Stimulated activated CD8-positive, alpha-beta memory T cell treated with anti-CD3 and anti-CD28 coated beads, Interleukin-15, amount 100 ng/mL, for 24 hours (primary cell): Measurements from ENCODE around the gene RASSF9.

Experiments
- DNase-seq: peaks from one replicate; pipeline ENCODE4 v3.0.0-alpha.2; 2020; ENCODE audit warnings: low read depth

The RASSF9 gene

DNA sequence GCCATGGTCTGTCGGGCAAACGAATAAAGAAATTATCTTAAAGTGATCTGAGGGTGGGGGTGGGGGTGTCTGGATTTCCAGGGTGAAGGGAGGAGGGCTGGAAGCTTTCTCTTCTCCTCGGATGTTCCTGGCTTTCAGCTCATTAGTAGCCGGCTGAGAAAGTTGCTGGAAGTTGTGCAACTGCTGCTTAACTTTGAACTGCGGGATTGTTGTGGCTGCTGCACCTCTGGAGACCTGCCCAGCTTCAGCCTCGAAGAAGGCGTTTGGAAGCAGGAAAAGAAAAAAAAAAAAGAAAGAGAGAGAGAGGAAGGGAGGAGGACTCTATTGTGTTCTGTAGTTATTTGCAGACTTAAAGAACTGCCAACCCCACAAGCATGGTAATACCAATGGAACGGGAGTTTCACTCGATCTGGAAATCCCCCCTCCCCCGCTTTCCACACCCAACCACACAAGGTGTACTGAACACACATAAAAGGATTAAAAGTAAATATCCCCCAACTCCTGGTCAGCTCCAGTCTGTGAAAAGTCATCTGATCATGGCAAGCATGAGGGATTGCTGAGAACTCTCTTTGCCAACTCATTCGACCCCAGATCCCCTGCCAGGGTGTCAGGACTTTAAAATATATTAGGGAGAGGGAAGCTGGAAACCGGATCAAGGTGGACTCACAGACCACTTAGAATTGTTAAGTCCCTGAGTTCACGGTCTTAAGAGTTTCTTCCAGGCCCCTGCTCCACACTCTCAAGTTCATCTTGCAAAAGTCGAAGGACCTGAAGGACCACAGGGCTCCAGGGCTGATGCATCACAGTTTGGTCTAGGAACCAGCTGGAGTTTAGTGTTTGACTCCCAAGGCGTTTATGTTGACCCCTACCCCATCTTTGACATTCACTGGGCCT, at the start of gene RASSF9:
TSS of gene RASSF9 (minus strand) at position 213 of the 894 bp plus-strand sequence. CDS start at position 5, 208 bp downstream.
- no peak for DNase-seq

DNA sequence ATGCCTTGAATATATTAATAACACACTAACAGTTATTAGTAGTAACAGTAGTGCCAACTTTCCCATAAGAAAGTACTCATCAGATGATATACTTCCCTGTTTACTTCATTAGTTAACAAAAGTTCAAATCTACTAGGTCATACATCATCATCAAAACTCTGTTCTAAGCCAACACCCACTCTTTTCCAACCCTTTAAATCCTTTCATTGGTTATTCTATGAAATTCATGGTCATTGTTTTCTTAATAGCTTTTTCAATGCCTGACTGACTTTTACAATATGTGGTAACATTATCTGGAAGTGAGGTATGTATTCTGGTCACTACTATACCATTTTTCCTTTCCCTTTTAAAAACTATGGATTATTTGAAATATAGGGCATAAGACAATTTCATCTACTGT, 47.6 kb upstream of the RASSF9 start:
- DNase-seq = no peak

DNA sequence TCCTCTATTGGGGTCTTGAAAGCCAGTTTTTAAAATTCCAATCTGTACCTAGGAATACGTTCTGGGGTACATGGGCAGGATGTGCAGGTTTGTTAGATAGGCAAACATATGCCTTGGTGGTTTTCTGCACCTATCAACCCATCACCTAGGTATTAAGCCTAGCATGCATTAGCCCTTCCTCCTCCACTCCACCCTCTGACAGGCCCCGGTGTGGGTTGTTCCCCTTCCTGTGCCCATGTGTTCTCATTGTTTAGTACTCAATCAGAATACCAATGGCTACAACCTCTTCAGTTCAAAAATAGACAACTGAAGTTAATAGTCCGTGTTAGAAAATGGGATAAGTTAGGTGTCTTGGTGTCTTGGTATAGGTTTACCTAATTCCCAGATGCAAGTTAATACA, 41.2 kb upstream of the RASSF9 start:
- DNase-seq = no peak

DNA sequence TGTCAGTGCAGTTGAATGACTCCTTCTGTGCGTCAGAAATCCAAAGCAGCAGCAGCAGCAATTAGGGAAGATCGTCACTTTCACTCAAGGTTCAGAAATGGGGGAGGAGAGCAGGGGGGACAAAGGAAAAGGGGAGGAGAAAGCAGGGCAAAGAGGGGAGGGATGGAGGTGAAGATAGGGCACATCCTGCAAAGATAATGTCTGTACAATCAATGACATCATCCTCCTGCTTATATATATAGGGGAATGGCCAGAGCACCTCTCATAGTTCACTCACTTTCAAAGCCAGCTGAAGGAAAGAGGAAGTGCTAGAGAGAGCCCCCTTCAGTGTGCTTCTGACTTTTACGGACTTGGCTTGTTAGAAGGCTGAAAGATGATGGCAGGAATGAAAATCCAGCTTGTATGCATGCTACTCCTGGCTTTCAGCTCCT, 37.8 kb upstream of the RASSF9 start, which contains the start of gene NTS:
TSS of gene NTS (plus strand) at position 265 of the 431 bp plus-strand sequence. CDS start at position 374, 109 bp downstream.
- DNase-seq = no peak

DNA sequence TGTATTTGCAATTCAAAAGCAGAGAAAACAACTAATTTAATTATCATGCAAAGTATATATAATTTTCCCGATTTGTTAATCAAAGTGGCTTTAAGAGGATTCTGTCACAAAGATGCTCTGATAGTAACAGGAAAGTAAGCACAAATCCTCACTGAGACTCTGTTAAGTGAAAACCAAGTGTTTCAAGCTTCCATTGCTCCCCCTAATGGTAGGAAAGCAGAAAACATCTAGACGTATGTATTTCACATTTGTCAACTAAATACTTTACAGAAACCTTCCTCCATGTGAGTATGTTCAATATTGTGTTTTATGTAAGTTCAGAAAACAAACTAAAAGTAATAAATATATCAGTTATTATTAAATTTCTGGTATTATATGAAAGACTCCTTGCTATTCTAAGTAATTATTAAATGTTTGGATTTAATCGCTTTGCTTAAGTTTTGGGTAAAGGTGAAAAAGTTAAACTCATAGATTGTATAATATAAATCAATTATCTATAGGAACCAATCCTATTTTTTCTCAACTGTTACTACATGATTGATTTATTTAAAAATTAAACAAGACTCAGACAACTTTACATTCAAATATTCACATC, 36.4 kb upstream of the RASSF9 start:
- DNase-seq = no peak

DNA sequence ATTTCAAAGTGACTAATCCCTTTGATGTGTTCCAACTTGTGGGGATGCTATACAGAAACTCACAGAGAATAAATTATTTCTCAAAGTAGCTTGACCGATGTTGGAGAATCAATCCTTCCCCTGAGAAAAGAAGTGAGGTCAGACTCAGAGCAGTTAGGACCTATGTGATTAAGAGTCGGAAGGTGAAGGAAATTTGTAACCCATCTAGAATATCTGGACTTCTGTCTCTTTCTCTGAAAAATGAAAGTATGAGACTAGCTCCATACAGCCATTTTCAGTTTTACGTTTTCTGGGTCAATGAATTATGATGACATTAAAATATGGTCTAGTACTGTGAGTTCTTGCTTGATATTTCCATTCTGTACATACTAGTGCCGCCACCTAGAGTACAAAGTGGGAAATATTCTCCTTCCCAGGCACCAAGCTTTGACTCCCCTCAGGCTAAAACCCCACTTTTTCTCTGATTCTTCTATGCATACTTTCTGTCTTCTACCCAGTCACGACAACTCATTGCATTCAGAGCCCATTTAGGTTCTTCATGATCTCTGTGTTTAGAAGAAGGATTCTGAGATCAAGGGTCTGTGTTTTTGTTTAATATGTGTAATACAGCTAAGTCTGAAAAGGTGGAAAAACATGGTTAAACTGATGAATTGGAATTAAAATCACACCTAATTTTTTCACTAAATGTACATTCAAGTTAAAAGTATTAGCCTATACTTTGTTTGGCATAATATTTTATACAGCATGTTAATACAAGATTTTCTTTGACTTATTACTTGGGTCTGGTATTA, 31.0 kb upstream of the RASSF9 start:
- DNase-seq = no peak

DNA sequence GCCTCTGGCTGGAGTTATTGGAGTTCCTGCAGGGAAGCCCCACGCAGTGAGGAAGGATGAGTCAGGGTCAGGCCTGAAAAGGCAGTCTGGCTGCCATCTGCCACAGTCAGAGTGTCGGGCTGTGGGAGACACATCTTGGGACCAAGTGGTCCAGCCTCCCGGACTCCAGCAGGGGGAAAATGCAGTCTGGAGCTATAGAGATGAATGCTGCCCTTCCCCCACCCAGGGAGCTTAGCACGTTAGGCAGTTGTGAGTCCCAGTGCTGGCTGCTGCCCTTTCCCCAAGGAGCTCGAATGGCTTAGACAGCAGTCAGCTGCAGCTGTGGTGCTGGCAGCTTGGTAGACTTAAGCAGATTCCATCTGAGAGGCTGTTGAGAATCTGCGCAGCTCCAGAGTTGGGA, 29.7 kb upstream of the RASSF9 start:
- DNase-seq = no peak

DNA sequence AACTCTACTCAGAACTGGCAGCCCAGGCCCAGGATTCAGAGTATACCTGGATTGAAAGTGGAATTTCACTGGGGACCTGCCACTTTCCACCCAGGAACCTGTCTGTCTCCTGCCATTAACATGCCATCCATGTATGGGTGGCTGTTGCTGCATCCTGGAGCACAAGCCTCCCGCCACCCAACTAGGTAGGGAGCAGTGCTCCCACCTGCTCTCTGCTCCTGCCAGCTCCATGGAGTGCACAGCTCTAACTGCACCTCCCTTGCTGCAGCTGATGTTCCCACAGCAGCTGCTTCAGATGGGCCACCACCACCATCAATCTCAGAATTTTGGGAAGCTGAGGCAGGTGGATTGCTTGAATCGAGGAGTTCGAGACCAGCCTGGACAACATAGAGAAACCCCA, 20.8 kb upstream of the RASSF9 start:
- no peak for DNase-seq

DNA sequence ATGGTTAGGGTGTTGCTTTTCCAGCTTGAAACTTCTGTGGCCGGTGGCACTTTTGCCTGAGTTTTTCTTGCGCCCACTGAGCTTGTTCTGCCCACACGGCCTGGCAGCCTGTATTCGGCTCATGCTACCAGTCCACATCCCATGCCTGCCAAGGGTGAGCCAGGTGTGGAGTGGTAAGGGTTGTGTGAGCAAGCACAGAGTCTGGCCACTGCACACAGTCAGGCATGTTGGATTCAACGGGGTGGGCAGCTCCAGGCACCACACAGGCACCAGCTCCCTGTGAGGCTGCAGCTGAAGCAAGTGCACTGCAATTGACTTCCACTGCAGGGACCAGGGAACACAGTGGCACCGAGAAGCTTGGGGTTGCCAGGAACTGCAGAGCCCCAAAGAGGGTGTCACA, 19.1 kb upstream of the RASSF9 start:
- DNase-seq = no peak

DNA sequence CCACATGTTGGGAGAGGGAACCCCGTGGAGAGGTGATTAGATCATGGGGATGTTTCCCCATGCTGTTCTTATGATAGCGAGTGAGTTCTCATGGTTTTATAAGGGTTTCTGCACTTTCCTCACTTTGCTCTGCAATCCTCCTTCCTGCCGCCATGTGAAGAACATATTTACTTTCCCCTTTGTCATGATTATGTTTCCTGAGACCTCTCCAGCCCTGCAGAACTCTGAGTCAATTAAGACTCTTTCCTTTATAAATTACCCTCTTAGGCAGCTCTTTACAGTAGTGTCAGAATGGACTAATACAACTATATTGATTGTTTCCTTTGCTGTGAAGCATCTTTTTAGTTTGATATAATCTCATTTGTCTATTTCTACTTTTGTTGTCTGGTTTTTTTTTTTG, 13.1 kb upstream of the RASSF9 start:
- no peak for DNase-seq

DNA sequence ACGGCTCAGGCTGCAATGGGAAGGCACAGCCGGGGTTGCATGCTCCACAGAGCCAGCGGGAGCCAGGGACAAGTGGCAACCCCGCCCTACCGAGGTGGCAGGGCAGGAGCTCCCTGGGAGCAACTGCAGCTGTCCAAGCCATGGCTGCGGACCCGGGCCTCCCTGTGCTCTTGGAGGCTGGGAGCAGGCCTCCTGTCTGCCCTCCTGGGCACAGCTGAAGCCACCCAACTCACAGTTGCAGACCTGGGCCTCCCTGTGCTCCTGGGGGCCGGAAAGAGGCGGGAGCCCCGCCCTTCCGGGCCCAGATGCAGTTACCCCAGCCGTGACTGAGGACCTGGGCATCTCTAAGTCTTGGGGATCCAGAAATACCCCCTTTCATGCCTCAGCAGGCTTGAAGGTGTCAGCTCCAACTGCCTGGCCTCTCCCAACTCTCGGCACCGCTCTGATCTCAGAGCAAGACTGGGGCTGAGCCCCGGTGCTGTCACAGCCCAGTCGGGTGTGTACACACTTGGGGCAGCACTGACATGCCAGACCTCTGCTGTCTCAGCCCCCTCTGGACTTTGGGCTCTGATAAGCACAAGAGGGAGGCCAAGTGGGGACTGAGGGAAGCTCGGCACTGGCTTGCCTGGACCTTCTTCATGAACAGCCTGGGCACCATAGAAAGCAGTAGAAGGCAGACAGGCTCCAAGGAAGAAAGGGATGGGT, 7.5 kb upstream of the RASSF9 start:
- DNase-seq = no peak

DNA sequence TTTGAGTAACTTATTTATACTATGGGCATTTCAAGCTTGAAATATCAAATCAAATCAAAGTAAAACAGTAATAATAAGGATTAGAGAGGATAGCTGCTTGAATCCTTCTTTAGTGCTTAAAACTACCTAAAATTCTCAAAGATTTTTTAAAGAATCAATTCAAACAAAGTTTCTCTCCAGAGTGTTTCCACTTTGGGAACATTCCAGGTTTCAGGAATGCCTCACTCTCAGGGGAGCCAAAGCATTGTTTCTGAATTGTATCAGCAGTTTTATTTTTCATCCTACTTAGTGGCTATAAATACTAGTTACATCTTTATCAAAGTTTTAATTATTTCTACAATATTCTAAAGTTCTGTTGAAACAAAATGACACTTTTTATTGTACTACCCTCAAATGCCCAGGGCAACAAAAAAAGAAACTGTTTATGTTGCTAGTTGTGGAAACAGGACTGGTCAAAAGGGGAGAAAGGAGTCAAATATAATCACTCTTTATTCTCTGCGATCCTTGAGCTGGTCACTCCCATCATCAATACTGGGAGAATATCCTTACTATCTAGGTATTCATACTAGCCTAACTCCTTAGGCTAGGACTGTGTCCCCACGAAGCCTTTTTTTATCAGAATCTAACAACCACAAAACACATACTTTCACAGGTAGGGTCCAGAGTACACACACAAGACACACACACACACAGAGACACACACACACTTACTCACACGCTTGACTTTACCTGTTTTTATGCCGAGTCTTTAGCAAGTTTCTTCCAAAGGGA, 598 bp downstream of the RASSF9 start:
- no peak for DNase-seq

DNA sequence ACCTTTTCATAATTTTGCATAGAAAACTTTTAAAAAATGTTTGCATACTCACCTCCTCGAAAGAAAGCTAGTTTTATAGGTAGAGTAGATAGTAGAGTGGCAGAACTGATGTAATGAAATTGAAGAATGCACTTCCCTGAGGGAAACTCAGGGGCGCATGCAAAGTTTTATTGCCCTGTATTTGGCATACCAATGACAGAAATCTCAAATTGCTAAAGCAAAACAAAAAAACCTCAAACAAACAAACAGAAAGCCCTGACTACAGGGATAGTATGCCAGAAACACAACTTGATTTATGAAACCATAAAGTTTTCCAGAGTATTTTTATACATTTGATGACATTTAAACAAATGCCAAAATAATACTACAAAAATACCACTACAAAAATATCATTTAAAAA, 1.8 kb downstream of the RASSF9 start:
- DNase-seq = no peak

DNA sequence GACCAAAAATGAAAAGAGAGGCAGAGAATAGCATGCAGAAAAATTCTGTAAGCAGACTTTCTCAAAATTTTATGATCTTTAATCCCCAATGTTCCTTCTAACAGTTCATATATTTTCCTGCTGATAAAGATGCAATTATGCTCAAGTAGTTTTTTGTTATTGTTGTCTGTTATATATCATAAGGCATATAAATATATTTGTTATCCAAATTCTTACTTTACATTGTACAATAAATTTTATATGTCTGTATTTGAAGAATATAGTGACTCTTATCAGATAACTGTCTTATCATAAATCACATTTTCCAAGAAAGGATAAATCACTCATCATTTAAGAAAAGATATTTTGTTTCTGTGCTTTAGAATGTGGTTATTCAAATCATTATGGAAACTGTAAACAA, 2.6 kb downstream of the RASSF9 start:
- no peak for DNase-seq

DNA sequence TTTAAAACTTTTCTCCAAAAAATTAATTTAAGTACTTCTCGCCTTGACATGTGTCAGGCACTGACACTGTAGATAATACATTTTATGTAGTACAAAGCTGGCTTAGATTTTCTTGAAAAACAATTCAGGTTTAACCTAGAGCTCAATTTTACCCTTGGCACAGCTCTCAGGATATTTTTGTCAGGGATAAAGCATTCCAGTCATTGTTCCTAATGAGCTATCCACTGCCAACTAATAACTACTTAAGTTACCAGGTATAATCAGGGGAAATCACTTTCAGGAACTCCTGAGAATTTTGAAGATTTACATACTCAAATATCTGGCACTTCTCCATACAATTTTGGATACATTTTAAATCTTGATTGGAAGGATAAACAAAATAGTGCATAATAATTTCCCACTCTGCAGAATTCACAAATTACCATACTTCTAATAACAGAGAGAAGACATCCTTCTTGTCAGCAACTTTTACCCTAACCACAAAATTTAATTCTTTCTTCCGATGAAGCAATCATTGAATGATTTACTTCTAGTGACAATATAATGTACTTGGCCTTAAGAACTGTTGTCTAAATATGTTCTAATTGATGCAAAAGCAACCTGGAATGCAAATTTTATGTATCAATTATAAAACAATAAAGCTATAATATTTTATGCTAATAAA, 4.8 kb downstream of the RASSF9 start:
- no peak for DNase-seq

DNA sequence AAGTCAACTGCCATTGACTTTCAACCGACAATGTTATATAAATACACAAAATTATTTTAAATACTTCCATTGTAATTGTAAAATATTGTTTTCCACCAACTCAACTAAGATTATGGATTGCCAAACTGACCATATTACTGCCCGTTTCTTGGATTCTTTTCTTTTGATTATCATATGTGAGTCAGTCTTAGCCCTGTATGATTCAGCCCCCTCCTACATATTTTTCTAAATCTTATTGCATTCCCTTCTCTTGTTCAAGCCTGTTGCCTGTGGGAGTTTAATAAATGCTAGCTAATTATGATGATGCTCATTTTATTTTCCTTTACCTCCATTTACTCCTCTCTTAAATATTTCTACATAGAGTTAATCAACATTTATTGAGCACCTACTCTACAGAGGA, 6.8 kb downstream of the RASSF9 start:
- DNase-seq = no peak

DNA sequence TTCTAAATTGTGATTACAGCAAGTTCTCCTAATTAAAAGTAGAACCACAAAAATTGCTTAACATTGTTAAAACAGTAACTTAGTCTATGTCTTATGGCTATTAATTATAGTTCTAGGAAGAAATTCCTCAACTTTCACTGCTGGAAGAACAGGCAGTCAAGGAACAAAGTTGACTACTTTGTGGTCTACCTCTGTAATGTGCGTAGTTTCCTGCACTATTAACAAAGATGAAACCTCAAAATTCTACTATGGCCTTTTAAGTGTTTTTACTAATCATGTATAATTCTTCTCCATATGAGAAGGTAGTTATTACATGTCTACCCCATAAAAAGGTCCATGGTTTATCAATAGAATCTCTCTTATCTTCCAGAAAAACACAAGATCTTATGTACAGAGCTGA, 7.6 kb downstream of the RASSF9 start:
- no peak for DNase-seq

DNA sequence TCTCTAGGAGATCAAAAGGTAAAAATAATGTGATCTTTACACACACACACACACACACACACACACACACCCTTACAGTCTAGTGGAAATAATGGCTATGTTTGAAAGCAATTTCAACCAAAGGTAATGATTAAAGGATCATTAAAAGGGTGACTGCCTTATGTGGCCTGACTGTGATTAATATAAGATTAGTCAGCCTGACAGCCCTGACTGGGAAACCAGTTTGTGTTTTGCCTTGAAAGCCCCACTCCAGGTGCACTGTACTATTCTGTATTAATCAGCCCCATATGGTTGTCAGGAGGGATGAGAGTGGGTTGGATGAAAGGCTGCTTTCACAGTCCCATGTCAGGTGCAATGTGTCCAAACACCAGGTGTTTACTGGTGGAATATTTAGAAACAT, 10.5 kb downstream of the RASSF9 start:
- no peak for DNase-seq

DNA sequence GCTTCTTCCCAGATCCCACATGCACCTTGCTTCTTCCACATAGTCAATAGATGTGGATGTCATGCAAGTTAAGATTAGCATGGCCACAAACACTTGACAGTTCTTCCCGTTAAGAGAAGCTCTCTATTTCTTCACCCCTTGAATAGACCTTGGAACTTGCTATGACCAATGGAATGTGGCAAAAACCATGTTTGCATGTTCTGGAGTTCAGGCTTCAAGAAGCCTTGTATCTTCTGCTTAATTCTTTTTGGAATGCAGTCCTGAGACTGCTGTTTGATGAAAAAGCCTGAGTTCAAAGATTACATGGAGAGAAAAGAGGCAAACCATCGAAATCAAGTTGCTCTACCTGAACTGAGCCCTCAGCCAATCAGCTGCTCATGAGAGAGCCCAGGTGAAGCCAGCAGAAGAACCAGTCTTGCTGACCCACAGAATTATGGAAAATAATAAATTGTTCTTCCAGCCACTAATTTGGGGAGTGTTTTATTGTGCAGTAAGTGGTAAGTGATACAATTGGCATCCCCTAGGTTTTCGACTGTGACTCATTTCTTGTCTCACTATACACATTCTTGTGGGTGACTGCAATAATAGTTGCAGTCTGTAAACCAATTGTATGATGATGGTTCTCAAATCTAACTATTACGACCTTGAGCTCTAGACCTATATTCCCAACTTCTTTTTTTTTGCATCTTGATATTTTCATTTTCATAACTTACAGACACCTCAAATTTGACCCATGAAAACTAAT, 12.6 kb downstream of the RASSF9 start:
- no peak for DNase-seq

DNA sequence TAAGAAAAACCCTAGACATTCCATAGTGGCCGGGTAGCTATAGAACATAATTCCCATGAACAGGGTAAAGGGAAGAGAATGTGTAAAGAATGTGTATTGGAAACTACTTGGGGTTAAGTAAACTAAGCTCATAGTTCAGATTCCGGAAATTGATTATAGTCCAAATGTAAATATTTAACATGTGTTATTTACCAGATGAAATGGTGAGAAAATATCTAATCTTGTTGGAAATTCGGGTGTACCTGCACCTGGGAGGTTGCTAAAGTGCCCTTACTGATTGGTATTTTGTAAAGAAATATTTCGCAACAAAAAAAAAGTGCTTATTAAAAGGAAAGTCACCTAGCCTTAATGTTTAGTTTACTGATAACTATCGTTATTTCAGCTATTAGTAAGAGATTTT, 14.4 kb downstream of the RASSF9 start:
- no peak for DNase-seq
